Activated CD8-positive, alpha-beta memory T cell treated with anti-CD3 and anti-CD28 coated beads, Interleukin-2, amount 50 U/mL, for 1 hour (primary cell): Measurements from ENCODE around the gene KRT7.
"Not testable (repeated sequence)": the region's sequence is repeated elsewhere in the genome, so short reads cannot be mapped to it uniquely, and the experiment has no call there.

Experiments
- DNase-seq: peaks from one replicate; pipeline ENCODE4 v3.0.0-alpha.2; 2020; ENCODE audit errors: extremely low read depth

The KRT7 gene

DNA sequence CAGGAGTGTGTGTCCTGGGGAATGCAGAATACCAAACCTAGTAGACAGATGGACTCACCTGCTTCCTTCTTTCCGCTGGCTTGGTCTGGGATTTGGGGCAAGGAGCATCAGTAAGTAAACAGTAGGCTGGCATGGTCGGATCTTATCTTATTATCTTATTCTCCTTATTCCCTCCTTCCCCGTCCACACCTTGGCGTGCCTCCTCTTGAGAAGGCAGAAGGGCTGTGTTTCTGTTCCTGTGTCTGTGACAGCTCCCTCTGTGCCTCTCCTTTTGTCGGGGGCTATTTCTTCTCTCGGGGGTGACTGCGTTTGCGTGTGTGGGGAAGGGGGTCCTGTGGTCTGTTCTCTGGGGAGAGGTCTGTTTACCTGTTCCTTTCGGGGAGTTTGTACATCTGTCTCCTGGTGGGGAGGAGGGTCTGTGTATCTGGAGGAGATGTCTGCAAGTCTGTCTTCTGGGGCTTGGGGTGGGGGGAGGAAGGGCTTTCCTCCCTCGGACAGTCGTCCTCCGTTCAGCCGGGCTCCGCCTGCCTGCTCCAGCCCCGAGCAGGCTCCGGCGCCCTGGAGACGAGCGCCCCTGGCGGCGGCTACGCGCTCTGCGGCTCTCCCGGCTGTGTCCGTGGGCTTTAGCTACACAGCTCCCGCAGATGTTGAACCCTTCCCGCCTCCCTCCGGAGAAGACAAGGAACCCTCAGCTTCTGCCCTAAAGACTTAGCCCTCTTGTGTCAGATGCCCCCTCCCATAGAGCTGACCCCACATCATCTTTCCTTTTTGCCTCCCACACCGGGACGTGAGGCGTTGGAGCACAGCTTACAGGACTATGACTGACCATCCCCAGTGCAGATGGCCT is 45.8 kb downstream of the KRT7 start:
- DNase-seq = no peak

DNA sequence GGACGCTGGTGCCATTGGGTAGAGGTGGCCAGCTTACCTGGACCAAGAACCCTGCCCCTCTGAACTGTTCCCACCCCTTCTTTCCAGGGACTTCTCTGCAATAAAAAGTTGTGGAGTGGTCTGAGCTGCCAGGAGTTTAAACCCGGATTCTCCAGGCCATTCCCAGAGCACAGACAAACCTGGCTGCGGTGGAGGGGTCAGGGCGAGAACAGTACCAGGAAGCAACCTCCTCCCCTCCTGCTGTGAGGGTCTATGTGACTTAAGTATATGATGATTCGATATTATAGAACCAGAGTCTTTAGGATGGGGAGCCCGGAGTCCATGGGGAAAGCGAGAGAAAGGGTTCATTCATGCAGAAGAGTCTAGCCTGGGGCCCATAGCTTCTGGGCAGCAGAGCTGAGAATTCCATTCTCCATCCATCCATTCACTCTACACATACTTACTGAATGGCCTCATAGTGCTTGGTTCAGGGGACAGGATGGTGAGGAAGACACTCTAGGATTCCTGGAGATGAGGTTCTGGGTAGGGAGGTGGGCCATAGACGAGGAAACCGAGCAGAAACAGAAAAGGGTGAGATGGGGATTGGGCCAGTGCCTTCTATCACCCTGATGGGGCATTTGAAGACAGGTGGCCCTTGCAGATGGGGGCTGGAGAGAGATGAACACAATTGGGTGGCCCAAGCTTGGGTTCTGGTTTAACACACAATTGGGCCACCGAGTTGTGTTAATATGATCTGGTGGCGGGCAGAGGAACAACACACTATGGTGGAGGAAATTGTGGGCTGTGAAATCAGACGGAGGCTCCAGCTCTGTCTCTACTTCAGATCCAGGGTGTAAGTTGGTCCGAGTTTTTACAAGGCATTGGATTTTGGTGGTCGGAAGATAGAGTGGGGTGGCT is 46.6 kb downstream of the KRT7 start:
- DNase-seq = no peak

DNA sequence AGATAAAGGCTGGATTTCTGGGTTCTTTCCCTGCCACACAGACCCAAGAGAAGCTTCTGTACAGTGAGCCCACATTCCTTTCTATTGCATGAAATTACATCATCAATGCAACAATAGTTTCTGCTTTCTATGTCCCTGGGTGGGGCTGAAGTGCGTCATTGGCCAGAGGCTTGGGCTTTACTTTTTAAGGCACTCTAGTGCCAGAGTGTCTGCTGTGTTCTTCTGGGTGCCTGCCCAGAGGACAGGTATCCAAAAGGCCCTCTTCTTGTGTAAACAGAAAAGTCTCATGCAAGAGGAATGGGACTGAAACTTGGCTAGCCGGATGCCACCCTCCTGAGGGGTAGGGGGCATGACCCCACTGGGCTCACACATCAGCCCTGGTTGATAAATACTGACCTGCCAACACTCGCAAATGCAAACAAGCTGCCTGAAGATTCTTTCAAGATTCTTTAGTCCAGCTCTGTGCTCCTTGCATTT is 47.3 kb downstream of the KRT7 start:
- no peak for DNase-seq

- DNase-seq = no peak
Measured at GRCh38 chr12:52280796-52281560, 47.9 kb downstream of the KRT7 start.

DNA sequence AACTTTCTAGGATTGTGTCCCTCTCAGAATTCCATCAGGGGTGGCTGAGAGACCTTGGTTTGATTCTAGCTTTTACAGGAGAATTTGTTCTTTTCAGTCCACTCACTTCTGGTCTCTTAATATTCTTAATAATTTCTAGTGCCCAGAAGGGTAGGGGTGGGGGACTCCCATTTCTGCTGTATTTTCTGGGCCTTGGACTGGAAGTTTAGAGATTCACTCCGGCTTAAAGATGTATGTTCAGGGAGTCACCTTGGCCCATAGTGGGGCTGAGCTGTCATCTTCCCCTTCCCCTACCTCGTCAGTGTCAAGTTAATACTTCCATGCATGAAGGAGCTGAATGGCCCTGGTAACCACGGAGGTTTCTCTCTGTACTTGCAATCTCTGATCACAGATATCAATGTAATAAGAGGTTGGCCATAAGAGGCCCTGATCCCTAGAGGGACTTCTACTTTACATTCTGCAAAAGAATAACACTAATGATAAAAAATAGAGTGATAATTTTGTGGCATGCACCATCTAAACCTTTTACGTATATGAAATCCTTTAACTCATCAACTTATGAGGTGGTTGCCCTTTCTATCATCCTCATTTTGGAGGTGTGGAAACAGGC is 51.6 kb downstream of the KRT7 start:
- no peak for DNase-seq

GRCh38 chr12:52285172-52285745 is 52.2 kb downstream of the KRT7 start:
- DNase-seq = no peak

GRCh38 chr12:52285851-52286530 is 52.9 kb downstream of the KRT7 start:
- no peak for DNase-seq

DNA sequence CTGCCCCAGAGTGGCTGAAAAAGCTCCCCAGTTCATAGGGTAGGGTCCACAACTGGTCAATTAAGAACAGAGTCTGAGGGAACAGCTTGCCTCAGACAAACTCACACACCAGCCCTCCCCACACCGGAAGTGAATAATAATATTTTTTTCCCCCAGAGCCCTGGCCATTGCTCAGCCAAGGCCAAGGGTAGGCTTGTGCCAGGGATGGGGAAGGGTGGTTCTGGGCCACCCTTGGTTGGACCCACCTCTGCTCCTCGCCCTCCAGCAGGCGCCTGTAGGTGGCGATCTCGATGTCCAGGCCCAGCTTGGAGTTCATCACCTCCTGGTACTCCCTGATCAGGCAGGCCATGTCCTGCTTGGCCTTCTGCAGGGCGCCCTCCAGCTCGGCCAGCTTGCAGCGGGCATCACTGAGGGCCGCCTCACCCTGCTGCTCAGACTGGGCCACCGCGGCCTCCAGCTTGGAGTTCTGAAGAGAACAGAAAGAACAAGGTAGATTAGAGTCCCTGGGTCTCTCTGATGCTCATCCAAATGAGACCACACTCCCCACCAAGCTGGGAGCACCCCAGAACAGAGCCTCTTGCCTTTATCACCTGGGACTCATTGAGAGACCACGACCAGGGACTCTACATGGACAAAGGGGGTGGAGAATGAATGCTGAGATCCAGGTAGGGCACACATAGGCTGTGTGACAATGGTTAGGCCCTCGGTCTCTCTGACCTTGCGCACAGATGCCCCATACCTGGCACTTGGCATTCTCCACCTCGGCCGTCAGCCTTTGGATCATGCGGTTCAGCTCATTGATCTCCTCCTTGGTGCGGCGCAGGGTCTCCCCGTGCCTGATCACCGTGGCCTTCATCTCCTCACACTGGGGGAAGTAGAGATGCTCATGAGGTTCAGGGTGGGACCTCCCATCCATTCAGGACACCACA is 54.1 kb downstream of the KRT7 start:
- not testable (repeated sequence) for DNase-seq

DNA sequence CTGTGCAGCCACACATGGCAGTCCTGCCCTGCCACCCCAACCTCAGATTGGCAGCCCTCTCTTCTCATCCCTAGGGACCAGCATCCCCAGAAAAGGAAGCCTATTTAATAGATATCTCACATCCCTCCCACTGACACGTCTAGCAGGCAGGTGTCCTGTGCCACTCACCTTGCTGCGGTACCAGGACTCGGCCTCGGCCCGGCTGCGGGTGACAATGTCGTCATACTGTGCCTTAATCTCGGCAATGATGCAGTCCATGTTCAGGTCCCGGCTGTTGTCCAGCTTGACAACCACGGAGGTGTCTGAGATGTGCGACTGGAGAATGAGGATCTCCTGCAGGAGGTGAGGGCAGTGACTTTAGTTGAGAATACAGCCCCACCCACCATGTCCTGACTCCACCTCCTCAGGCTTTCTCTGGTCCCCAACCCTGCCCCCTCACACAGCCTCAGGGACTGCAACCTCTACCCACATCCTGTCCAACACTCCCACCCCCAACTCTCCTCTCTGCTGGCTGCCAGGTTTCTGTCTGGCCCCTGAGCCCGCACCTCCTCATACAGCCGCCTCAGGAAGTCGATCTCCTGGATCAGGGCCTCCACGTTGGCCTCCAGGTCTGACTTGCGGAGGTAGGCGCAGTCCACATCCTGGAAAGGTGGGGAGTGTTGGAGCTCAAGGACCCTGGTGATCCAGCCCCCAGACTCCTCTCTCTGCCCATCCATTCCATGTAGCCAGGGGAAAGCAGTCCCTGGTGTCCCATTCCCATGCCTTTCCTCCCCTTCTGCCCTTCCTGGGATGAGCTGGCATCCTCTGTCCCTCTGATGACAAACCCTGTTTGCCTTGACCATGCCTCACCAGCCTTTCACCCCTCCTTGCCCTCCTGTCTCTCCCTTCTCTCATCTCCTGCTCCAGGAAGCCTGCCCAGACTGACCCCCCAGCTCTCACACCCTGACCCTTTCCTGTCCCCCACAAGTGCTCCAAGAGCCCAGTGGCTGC is 55.1 kb downstream of the KRT7 start:
- DNase-seq = not testable (repeated sequence)

GRCh38 chr12:52290483-52291134 is 57.6 kb downstream of the KRT7 start:
- DNase-seq = not testable (repeated sequence)

DNA sequence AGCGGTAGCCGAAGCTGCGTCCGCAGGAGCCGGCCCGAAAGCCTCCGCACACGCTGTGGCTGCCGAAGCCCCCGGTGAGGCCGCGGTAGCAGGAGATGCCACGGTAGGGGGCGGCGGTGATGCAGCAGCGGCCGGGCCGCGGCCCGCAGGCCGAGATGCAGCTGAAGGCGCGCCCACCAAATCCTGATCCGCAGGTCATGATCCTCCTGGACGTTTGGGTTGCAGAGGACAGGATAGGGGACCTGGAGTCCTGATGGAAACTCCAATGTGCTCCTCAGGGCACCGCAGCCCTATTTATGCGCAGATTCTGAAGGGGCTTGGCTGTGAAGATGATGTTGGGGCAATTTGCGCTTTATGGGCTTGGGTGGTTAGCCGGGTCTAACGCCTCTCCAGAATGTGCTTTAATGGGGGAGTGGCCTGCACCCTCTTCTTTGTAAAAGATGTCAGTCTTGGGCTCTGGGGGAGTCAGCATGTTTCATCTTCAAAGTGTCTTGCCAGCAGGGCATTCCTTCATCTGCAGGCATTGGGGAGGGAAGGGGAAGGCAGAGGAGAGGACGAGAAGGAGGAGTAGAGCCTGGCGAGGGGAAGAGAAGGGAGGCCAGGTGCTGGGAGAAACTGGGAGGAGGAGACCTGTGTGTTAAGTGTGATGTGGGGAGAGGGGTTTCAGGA is 58.4 kb downstream of the KRT7 start, which contains the start of gene KRT81:
Gene KRT81 (minus strand): TSS at position 268 of the 669 bp plus-strand sequence. CDS start 69 bp downstream, at position 199.
- no peak for DNase-seq

DNA sequence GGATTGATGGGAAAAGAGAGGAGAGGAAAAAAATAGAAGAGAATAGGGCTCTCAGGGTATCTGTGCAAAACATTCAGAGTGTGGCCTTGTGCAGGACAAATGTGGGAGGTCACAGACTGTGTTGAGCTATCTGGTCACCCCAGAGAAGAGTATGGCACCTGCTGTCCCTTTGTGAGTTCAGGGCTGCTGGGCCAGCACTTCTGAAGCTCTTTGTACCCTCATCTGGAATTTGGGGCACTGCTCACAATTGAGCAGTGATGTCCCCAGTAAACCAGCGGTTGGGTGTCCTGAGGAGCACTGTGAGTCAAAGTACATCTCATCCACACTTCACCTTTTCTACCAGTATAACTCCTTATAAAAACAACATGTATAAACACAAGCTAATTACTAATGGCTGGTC is 60.9 kb downstream of the KRT7 start:
- DNase-seq = no peak

DNA sequence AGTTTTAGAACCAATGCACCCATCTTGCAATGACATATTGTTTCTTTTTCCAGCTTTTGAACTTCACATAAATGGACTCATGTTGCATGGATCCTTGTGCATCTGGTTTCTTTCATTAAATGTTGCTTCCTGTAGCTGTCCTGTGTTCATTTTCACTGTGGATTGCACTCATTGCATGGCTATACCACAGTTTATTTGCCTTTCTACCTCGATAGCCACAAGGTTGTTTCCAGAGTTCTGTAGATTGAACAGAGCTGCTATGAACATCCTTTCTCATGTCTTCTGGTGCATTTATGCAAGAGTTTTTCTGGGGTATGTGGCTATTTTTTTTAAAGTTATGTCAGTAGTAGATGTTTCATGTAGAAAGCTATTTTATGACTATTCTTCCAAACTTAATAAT is 61.8 kb downstream of the KRT7 start:
- no peak for DNase-seq

GRCh38 chr12:52295663-52296062 is 62.6 kb downstream of the KRT7 start:
- no peak for DNase-seq

GRCh38 chr12:52296572-52297215 is 63.7 kb downstream of the KRT7 start:
- no peak for DNase-seq
